ENCODE measurements around the gene MC1R.
"Not testable (repeated sequence)": the region's sequence is repeated elsewhere in the genome, so short reads cannot be mapped to it uniquely, and the experiment has no call there.

MC1R gene

GRCh38 chr16:89934611-89935553 is 16.2 kb downstream of the MC1R start:
- DNase-seq (ENCODE audit: low read depth in 2 of 2), result no peak

GRCh38 chr16:89935620-89936019 is 17.0 kb downstream of the MC1R start:
- not testable (repeated sequence) for DNase-seq (ENCODE audit: low read depth in 2 of 2)

GRCh38 chr16:89936034-89936433 is 17.4 kb downstream of the MC1R start:
- DNase-seq (ENCODE audit: low read depth in 2 of 2), result no peak

GRCh38 chr16:89936508-89936907 is 17.8 kb downstream of the MC1R start:
- DNase-seq (ENCODE audit: low read depth in 2 of 2), result no peak

GRCh38 chr16:89936981-89937380 is 18.3 kb downstream of the MC1R start:
- DNase-seq (ENCODE audit: low read depth in 2 of 2), result no peak

GRCh38 chr16:89938175-89938885 is 19.7 kb downstream of the MC1R start:
- no peak for DNase-seq (ENCODE audit: low read depth in 2 of 2)

GRCh38 chr16:89944773-89945172 is 26.1 kb downstream of the MC1R start:
- no peak for DNase-seq (ENCODE audit: low read depth in 2 of 2)

- DNase-seq (ENCODE audit: low read depth in 2 of 2), result no peak
These were observed 27.0 kb downstream of the MC1R start for GRCh38 chr16:89945654-89946053.

- DNase-seq (ENCODE audit: low read depth in 2 of 2), result no peak
These were observed 27.9 kb downstream of the MC1R start for GRCh38 chr16:89946515-89946914.

- DNase-seq (ENCODE audit: low read depth in 2 of 2), result no peak
These were observed 30.6 kb downstream of the MC1R start for GRCh38 chr16:89949121-89949742.

GRCh38 chr16:89949756-89950155 is 31.1 kb downstream of the MC1R start:
- no peak for DNase-seq (ENCODE audit: low read depth in 2 of 2)

GRCh38 chr16:89951509-89951908 is 32.8 kb downstream of the MC1R start:
- no peak for DNase-seq (ENCODE audit: low read depth in 2 of 2)

GRCh38 chr16:89952049-89952448 is 33.4 kb downstream of the MC1R start:
- no peak for DNase-seq (ENCODE audit: low read depth in 2 of 2)

GRCh38 chr16:89952551-89952950 is 33.9 kb downstream of the MC1R start:
- DNase-seq (ENCODE audit: low read depth in 2 of 2), result no peak

- DNase-seq (ENCODE audit: low read depth in 2 of 2), result no peak
These were observed 35.2 kb downstream of the MC1R start for GRCh38 chr16:89953671-89954406.

- DNase-seq (ENCODE audit: low read depth in 2 of 2), result no peak
These were observed 35.8 kb downstream of the MC1R start for GRCh38 chr16:89954462-89954861.

GRCh38 chr16:89955001-89955685 is 36.5 kb downstream of the MC1R start:
- no peak for DNase-seq (ENCODE audit: low read depth in 2 of 2)

- no peak for DNase-seq (ENCODE audit: low read depth in 2 of 2)
These were observed 38.0 kb downstream of the MC1R start for GRCh38 chr16:89956505-89957215.

- no peak for DNase-seq (ENCODE audit: low read depth in 2 of 2)
These were observed 38.6 kb downstream of the MC1R start for GRCh38 chr16:89957216-89957785.

GRCh38 chr16:89958068-89958467 is 39.4 kb downstream of the MC1R start:
- no peak for DNase-seq (ENCODE audit: low read depth in 2 of 2)

Measured in stimulated activated CD4-positive, alpha-beta T cell treated with anti-CD3 and anti-CD28 coated beads, Interleukin-1b, Interleukin-23, amount 100 ng/mL, for 1 hour (primary cell).